PC-9 (cell line): ENCODE results near the gene HEPHL1. TPM values are rescaled to one million over a fixed set of nuclear protein-coding genes. Genes with fewer than 3 reads are reported as not detected.

Experiments
- BruUV-seq: library from RNA; stranded (reverse); fragments of 400-500 nt; replicated peaks from 2 replicates; lab custom pipeline; 2021; lab: Mats Ljungman, UMichigan
- CTCF ChIA-PET: fragments of 300-600 bp; sonication (Branson Sonifier 250); formaldehyde crosslinking; loops from one replicate; lab custom pipeline; 2022; ENCODE audit warnings: antibody characterized with exemption; lab: Charles Lee
- POLR2A ChIA-PET: fragments of 300-600 bp; sonication (Branson Sonifier 250); formaldehyde crosslinking; loops from one replicate; lab custom pipeline; 2022; ENCODE audit warnings: antibody characterized with exemption; ENCODE audit not compliant: unreplicated experiment; lab: Charles Lee
- DNase-seq, 2 experiments: peaks; one replicate each; pipeline versions ENCODE4 v3.0.0 to v3.0.0-alpha.2; 2015 to 2022; ENCODE audit warnings: mixed read lengths in 1 of 2
- H2AFZ ChIP-seq: fragments of 200-600 bp; sonication (generic); 2 replicates; pipeline ENCODE4 v1.8.1; 2017; ENCODE audit warnings: antibody characterized with exemption
- H3F3A ChIP-seq: fragments of 200-600 bp; sonication (generic); 2 replicates; pipeline ENCODE4 v1.8.1; 2017; ENCODE audit warnings: antibody characterized with exemption, mild to moderate bottlenecking, low read depth; ENCODE audit not compliant: insufficient read depth
- H3K27ac ChIP-seq: fragments of 200-600 bp; sonication (generic); 2 replicates; pipeline ENCODE4 v1.6.1; 2016; ENCODE audit warnings: mixed run types
- H3K27me3 ChIP-seq: fragments of 200-600 bp; sonication (generic); 2 replicates; pipeline ENCODE4 v1.6.1; 2016; ENCODE audit warnings: low read depth, mixed run types; ENCODE audit not compliant: insufficient read depth
- H3K36me3 ChIP-seq: fragments of 200-600 bp; sonication (generic); 2 replicates; pipeline ENCODE4 v1.6.1; 2016; ENCODE audit warnings: low read depth, mixed run types
- H3K4me1 ChIP-seq: fragments of 200-600 bp; sonication (generic); replicated peaks from 2 replicates; pipeline ENCODE4 v1.6.1; 2016; ENCODE audit warnings: mixed run types; ENCODE audit not compliant: insufficient read depth
- H3K4me2 ChIP-seq: fragments of 200-600 bp; sonication (generic); 2 replicates; pipeline ENCODE4 v1.6.1; 2017; ENCODE audit warnings: mixed run types
- H3K4me3 ChIP-seq: fragments of 200-600 bp; sonication (generic); 2 replicates; pipeline ENCODE4 v1.6.1; 2016; ENCODE audit warnings: mixed run types
- H3K79me2 ChIP-seq: fragments of 200-600 bp; sonication (generic); 2 replicates; pipeline ENCODE4 v1.6.1; 2017; ENCODE audit warnings: low read depth, mixed run types
- H3K9me2 ChIP-seq: fragments of 200-600 bp; sonication (generic); 2 replicates; pipeline ENCODE4 v1.8.1; 2017; ENCODE audit warnings: mild to moderate bottlenecking; ENCODE audit not compliant: insufficient read depth
- H3K9me3 ChIP-seq: fragments of 200-600 bp; sonication (generic); 2 replicates; pipeline ENCODE4 v1.8.1; 2016; ENCODE audit warnings: low read depth; ENCODE audit not compliant: insufficient read depth
- H4K20me1 ChIP-seq: fragments of 200-600 bp; sonication (generic); 2 replicates; pipeline ENCODE4 v1.8.1; 2017; ENCODE audit not compliant: insufficient read depth
- CTCF ChIP-seq: fragments of 200-600 bp; sonication (generic); conservative IDR thresholded peaks from 2 replicates; pipeline ENCODE4 v1.6.1; 2017; ENCODE audit warnings: mixed run types, antibody characterized with exemption, mild to moderate bottlenecking, moderate library complexity
- EZH2 ChIP-seq: fragments of 200-600 bp; sonication (generic); IDR thresholded peaks from 2 replicates; pipeline ENCODE4 v1.8.0; 2017; ENCODE audit warnings: antibody characterized with exemption, low read depth
- intact Hi-C: fragments of 100-400 bp; cut with micrococcal nuclease; formaldehyde crosslinking; loops from one replicate; pipeline ENCODE4 v1.10.0; 2022; ENCODE audit not compliant: unreplicated experiment
- total RNA-seq: library from RNA; stranded (reverse); gene quantifications from 2 replicates; pipeline ENCODE4 v1.2.3, GENCODE V29; 2021

Gene HEPHL1
- total RNA-seq, 1 experiment from 2014 or later, result not detected

GRCh38 chr11:94147433-94147845 is 126.3 kb downstream of the HEPHL1 start:
- no peak for DNase-seq
- no peaks in the 10 kb centered on the region for H3K27me3 ChIP-seq
- no peaks in the 10 kb centered on the region; the same call in 1 of the 2 replicates for H3K9me3 ChIP-seq
- intact Hi-C loops, result no loop called here
- peaks cover 63% of the 10 kb centered on the region for H3K4me1 ChIP-seq
- no peak for TF ChIP-seq CTCF
- no peak for TF ChIP-seq EZH2
- ChIA-PET POLR2A (no interaction called here), CTCF (no interaction called here)
- no peak overlapping the region for H3K27ac ChIP-seq
- no peaks in the 10 kb centered on the region for H3K36me3 ChIP-seq
- no peak overlapping the region for H2AFZ ChIP-seq
- BruUV-seq, result no TSS peak
- peaks cover under 1% of the 10 kb centered on the region; the same call in 1 of the 2 replicates for H4K20me1 ChIP-seq
- H3F3A ChIP-seq, result peaks cover 29% of the 10 kb centered on the region
- H3K4me2 ChIP-seq, result no peak overlapping the region
- H3K4me3 ChIP-seq, result no peak overlapping the region
- no peaks in the 10 kb centered on the region for H3K9me2 ChIP-seq
- peaks cover 76% of the 10 kb centered on the region for H3K79me2 ChIP-seq

GRCh38 chr11:94148189-94148588 is 127.0 kb downstream of the HEPHL1 start:
- Histone ChIP-seq H2AFZ (no peak overlapping the region), H3F3A (peaks cover 37% of the 10 kb centered on the region), H3K27ac (no peak overlapping the region), H4K20me1 (peaks cover 6% of the 10 kb centered on the region; the same call in 1 of the 2 replicates), H3K4me2 (no peak overlapping the region), H3K9me2 (no peaks in the 10 kb centered on the region), H3K4me3 (no peak overlapping the region), H3K4me1 (peaks cover 71% of the 10 kb centered on the region), H3K36me3 (no peaks in the 10 kb centered on the region), H3K79me2 (peaks cover 81% of the 10 kb centered on the region), H3K27me3 (no peaks in the 10 kb centered on the region), H3K9me3 (no peaks in the 10 kb centered on the region; the same call in 1 of the 2 replicates)
- no peak for TF ChIP-seq CTCF
- no peak for TF ChIP-seq EZH2
- intact Hi-C loops, result no loop called here
- DNase-seq, result no peak
- ChIA-PET POLR2A (no interaction called here), CTCF (interaction anchor here (0.6 kb wide), 1 partner anchor 19 kb away, joined by 3 read pairs; the partner anchor contains the start of gene PANX1)
- no TSS peak for BruUV-seq

DNA sequence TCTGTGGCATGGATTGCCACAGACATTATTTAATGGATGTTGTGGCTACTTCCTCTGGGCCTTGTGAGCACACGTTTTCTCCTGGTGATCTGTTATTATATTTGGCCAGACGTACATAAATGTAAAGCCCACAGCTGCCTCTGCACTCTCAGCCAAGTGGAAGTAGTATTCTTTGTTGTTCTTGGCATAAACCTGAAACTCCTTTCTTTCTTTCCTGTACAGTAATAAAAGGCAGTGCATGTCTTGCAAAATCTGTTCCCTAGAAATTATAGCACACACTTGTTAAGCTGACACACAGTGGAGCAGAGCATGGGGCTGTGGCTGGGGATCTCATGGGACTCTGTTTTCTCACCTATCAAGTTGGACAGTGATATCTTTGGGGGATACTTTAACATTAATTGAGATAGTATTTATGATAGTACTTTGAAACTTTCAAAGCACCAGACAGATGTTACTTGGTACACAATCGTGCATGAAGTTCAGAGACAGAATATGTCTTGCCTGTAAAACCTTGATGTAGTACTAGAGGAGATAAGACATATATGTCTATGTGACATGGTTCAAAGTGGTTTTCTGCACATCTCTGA is 128.4 kb downstream of the HEPHL1 start:
- H3K9me2 ChIP-seq, result no peaks in the 10 kb centered on the region
- H3K36me3 ChIP-seq, result no peaks in the 10 kb centered on the region
- TF ChIP-seq EZH2 (no peak), CTCF (no peak)
- H2AFZ ChIP-seq, result no peak overlapping the region
- H3K79me2 ChIP-seq, result peaks cover 94% of the 10 kb centered on the region
- no peaks in the 10 kb centered on the region; the same call in 1 of the 2 replicates for H3K9me3 ChIP-seq
- intact Hi-C loops, result no loop called here
- DNase-seq, result peak in 1 of 2 experiments; percentile 47
- ChIA-PET CTCF (no interaction called here), POLR2A (no interaction called here)
- no TSS peak for BruUV-seq
- H3K4me2 ChIP-seq, result no peak overlapping the region
- peaks cover 58% of the 10 kb centered on the region for H3K4me1 ChIP-seq
- peaks cover 27% of the 10 kb centered on the region for H3F3A ChIP-seq
- H3K4me3 ChIP-seq, result no peak overlapping the region
- H4K20me1 ChIP-seq, result peaks cover 6% of the 10 kb centered on the region; the same call in 1 of the 2 replicates
- H3K27ac ChIP-seq, result no peak overlapping the region
- no peaks in the 10 kb centered on the region for H3K27me3 ChIP-seq
